ENCODE results near the gene IRX4.

IRX4 gene

DNA sequence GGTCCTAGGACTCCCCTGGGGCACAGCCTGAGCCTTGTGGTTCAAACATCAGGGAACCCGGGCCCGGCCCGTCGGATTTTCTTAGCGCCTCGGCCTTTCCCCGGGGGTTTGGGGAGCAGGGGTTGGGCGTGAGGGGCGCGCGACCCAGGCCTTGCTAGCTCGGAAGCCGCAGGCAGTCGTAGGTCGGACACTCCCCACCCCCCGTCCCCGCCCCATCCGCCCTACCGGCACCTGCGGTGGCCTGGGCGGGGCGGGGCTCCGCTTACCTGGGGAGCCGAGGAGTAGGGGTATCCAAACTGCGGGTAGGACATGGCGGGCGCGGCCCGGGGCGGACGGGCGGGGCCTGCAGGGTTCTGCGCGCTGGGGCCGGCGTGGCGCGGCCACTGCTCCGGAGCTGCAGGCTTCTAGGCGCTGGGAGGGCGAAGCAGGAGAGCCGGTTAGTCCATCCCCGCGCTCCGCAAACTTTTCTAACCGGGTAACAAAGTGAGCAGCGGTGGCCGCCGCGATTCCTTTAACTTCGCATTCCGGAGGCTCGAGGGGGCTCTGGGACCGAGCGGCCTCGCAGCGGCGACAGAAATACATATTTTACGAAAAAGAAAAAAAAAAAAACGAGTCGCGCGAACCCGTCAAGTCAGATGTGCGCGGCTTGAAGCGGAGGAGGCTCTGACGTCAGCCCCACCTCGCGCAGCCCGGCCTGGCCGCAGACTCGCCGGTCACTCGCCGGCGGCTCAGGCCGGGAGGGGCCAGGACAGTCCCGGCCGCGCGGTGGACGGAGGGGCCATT is at the start of gene IRX4:
Gene IRX4, minus strand, starts transcription at position 589 of the 783 bp plus-strand sequence. Its CDS starts 278 bp downstream, at position 311.
- DNase-seq (ENCODE audit: low read depth) = no peak

GRCh38 chr5:1931604-1932231 is 49.0 kb upstream of the IRX4 start:
- DNase-seq (ENCODE audit: low read depth) = no peak

DNA sequence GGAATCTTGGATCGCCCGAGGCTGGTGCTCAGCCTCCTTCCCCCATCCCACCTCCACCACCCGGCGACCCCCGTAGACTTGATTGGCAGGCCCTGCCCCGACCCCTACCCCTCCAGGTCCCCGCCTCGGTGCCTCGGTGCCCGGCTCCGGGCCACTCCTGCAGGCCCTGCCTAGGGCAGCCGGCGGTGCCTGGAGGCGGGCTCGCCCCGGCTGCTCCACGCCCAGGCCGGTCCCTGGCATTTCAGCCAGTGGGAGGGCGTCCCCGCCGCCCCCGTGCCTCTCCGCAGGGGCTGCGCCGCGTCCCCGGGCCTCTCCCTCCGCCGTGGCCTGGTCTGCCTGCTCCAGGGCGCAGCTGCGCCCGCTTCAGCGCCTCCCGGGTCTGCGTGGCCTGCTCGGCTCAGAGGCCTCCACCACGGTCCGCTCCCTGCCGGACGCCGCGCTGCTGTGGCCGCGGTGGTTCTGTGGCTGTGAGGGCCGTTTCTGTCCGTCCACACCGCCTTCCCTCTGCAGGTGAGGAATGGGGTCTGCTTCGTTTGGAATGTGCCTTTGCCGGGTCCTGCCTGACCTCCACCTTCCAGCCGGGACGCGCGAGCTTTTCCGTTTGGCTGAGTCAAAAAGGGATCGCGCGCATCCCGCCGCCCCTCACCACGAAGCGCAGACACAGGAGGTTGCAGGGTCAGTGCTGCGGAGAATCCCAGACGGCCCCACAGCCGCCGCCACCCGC is 48.3 kb upstream of the IRX4 start:
- no peak for DNase-seq (ENCODE audit: low read depth)

DNA sequence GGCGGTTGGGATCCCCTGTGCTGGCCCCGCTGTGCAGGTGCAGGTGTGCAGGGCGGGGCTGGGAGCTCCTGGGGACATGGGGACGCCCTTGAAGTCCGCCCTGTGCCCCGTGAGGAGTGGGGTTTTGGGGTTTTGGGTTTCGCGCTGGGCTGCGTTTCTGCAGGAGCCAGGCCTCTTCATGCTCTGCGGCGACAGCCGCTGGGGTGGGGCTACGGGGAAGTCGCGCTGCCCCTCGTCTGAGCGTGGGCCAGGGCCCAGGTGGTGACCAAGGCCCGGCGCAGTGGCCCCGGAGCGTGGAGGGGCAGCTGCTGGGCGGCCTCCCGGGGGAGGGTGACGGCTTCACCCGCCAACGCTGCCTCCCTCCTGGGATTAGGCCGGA is 47.8 kb upstream of the IRX4 start:
- no peak for DNase-seq (ENCODE audit: low read depth)

DNA sequence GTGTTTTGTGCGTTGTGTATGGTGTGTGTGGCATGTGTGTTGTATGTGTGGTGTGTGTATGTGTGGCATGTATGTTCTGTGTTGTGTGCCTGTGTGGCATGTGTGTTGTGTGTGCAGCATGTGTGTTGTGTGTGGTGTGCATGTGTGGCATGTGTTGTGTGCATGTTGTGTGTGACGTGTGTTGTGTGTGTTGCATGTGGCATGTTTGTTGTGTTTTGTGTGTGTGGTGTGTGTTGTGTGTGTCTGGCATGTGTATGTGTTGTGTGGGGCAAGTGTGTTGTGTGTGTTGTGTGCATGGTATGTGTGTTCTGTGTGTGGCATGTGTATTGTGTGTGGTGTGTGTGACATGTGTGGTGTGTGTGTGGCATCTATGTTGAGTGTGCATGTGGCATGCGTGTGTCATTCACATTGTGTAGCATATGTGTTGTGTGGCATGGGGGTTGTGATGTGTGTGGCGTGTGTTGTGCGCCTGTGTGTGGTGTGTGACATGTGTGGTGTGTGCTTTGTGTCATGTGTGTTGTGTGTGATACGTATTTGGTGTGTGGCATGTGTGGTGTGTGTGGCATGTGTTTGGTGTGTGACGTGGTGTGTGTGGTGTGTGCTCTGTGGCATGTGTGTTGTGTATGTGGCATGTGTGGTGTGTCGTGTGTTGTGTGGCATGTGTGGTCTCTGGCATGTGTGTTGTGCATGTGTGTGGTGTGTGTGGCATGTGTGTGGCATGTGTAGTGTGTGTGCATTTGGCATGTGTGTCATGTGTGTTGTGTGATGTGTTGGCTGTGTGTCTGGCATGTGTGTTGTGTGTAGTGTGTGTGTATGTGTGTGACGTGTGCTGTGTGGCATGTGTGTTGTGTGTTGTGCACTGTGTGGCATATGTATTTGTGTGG is 46.6 kb upstream of the IRX4 start:
- DNase-seq (ENCODE audit: low read depth) = no peak

DNA sequence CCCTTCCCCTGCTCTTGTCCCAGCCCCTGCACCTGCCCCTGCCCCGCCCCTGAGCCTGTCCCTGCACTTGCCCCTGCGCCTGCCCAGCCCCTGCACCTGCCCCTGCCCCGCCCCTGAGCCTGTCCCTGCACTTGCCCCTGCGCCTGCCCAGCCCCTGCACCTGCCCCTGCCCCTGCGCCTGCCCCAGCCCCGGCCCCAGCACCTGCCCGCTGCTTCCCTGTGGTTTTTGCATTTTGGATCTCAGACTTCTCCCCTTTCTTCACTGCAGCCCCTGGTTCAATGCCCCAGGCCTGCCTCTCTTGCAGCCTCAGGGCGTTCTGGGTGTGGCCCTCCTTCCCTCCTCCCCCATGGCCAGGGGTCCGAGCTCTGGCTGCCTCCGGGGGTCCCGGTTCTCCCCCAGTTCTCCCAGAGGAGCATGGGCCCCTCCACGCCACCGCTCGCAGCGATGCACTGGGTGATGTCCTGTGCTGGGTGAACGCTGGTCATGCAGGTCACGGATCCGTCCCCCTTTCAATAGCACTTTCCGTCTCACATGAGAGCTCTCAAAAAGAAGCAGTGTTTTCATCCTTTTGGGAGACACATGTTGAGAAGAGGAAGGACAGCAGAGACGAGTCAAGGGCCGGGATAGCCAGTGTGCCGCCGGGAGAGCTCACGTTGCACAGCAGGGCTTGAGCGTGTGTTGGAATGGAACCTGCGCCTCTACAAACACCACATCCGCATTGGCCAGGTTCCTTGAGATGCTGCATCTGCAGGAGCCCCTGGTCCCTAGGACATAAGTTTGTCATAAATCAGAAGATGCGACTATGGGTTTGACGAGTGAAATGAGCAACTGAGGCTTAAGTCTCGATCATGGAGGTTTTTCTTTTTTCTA is 44.0 kb upstream of the IRX4 start:
- DNase-seq (ENCODE audit: low read depth) = no peak

DNA sequence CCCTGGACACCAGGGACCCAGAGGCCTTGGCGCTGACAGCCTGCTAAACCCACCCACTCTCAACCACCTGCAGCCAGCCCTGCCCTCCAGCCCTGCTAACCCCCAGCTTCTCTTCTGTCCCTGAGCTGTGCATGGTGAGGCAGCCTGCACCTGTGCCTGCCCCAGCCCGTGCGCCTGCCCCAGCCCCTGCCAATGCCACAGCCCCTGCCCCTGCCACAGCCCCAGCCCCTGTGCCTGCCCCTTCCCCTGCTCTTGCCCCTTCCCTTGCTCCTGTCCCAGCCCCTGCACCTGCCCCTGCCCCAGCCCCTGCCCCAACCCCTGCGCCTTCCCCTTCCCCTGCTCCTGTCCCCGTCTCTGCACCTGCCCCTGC is 43.3 kb upstream of the IRX4 start:
- no peak for DNase-seq (ENCODE audit: low read depth)

DNA sequence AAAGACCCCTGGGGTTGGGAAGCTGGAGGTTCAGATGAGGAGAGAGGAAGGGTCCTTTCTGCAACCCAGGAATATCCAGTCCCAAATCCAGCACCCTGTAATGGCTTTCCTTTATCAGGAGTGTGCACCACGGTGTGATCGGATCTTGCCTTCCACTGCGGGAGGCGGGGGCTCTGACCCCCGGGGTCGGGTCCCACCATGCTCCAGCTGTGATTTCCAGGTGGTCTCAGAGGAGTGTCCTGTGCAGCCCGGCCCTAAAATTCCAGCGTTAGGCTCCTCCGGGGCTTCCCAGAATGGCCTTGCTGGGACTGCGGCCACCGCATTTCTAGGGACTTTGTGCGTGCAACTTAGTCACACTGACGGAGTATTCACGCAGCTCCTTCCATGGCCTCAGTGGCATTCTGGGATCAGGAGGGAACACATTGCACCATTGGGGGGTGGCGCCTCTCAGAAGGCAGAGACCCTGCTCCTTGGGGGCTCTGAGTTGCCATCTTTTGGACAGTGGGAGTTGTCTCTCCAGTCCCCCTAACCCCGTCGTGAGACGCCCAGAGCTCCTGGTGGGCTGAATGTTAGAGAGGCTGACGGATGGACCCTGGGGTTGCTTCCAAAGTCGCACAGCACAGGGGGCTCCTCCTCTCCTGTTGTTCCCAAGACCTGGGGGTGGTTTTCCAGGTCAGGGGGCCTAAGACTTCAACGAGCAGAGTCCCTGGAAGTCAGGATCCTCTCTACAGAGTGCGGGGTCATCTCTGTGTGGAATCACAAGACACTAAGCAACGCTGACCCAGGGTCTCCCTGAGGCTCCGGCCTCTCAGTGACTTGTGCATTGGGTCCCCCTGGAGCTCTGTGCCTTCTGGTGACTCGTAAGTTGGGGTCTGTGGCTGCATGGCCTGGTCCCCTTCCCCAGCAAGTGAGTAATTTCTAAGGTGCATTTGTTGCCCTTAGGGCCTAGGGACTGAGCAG is 42.7 kb upstream of the IRX4 start:
- no peak for DNase-seq (ENCODE audit: low read depth)

GRCh38 chr5:1923766-1924165 is 41.0 kb upstream of the IRX4 start:
- DNase-seq (ENCODE audit: low read depth) = no peak

DNA sequence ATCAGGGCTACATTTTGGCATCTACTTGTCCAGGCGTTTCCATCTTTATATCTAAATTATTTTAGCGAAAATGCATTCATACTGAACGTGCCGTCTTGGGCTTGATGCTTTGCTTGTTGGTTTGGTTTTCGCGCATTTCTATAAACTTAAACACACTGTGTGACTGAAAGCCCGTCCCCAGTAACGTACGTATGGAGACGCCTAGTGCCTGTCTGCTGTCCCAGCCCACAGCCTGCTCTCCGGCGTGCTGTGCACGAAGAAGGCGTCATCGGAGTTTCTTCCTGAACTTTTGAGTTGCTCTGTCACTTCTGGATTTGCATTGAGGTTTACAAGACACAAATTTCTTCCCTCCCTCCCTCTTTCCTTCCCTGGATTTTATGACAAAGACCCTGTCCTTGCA is 40.6 kb upstream of the IRX4 start:
- DNase-seq (ENCODE audit: low read depth) = no peak

- DNase-seq (ENCODE audit: low read depth) = no peak
These were observed 39.0 kb upstream of the IRX4 start for GRCh38 chr5:1921711-1922110.

GRCh38 chr5:1919750-1920149 is 37.0 kb upstream of the IRX4 start:
- no peak for DNase-seq (ENCODE audit: low read depth)

- no peak for DNase-seq (ENCODE audit: low read depth)
These were observed 36.5 kb upstream of the IRX4 start for GRCh38 chr5:1919209-1919566.

DNA sequence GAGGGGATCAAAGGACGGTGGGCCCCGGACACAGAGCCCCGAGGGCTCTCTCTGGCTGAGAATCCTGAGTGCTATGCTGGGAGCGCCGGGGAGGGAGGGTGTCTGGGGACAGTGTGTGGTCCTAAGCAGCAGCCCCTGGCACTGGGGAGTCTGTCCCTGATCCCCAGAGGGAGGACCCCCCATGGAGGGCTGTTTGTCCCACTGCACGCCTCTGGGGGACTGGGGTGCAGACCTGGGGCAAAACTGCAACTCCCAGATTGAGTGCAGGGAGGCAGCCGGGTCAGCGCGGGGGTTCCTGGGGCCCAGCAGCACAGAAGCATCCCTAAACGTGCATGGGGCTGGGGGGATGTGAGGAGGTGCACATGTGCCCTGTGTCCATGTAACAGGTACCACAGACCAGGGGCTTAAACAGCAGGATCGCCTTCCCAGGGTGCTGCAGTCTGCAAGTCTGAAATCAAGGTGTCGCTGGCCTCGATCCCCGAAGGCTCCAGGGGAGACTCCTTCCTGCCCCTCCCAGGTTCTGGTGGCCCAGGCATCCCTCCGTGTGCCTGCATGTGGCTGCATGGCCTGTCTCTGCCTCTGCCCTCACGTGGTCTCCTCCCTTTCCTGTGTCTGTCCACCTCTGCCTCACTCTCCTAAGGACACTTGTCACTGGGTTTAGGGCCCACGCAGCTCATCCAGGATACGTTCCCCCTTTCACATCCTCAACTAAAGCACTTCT is 35.9 kb upstream of the IRX4 start:
- no peak for DNase-seq (ENCODE audit: low read depth)

GRCh38 chr5:1917830-1918487 is 35.2 kb upstream of the IRX4 start:
- no peak for DNase-seq (ENCODE audit: low read depth)

GRCh38 chr5:1916041-1917001 is 33.6 kb upstream of the IRX4 start:
- no peak for DNase-seq (ENCODE audit: low read depth)

DNA sequence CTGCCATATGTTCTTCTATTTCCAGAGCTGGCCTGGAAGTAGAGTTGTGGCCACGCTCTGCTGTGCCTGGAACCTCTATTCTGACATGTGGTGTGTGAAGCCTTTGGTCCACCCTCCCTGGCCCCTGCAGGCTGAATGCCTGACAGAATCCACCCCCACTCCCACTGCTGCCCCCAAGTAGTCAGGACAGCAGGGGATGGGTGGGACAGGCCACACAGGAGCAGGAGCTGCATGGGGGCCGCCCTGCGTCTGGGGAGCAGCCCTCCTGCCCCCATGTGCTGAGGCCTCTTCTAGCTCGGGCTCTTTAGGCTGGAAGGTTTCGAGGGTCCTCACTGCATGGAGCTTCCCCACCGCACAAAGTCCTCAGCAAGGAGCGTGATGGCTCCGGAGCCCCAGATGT is 32.6 kb upstream of the IRX4 start:
- no peak for DNase-seq (ENCODE audit: low read depth)

- DNase-seq (ENCODE audit: low read depth) = no peak
These were observed 31.7 kb upstream of the IRX4 start for GRCh38 chr5:1914471-1914870.
